ENCODE measurements around the gene IL13. TPM values are rescaled to one million over a fixed set of nuclear protein-coding genes. Genes with fewer than 3 reads are reported as not detected.
A peak's percentile ranks its signal among the peaks of the same experiment; 100 is the strongest.

Gene IL13
- total and polyA plus RNA-seq, 10 of the 15 experiments (the other 5 are each of a cell fraction or from before 2014, with no cell fraction given) = 0.06 to 0.40 (median 0.11) TPM; not detected in 6

GRCh38 chr5:132641241-132641723 lies 16.7 kb upstream of the IL13 start (continued):
- TF ChIP-seq CTCF (IDR thresholded peaks at IDR 0.05 in 2 of 3, conservative IDR thresholded peaks at IDR 0.05 in 1 of 3; ENCODE audit: control insufficient read depth in 2 of 3, extremely low read depth in 1 of 3, insufficient read depth in 1 of 3, low read depth in 3 of 3, low read length in 3 of 3) (no peak), SKIL (IDR thresholded peaks at IDR 0.05; ENCODE audit: low read depth, poor library complexity, severe bottlenecking) (peak; percentile 32), NBN (IDR thresholded peaks at IDR 0.05) (no peak), IKZF1 (conservative IDR thresholded peaks at IDR 0.05) (peak; percentile 79), KAT2A (conservative IDR thresholded peaks at IDR 0.05; ENCODE audit: control insufficient read depth, low read depth, low read length) (no peak), KLF5 (IDR thresholded peaks at IDR 0.05; ENCODE audit: partially characterized antibody) (no peak), EED (IDR thresholded peaks at IDR 0.05; ENCODE audit: low read depth) (peak; percentile 69; the same call in 1 of the 2 replicates), CBX5 (IDR thresholded peaks at IDR 0.05; ENCODE audit: low read depth) (no peak), SMARCA5 (IDR thresholded peaks at IDR 0.05) (no peak), CHD1 (IDR thresholded peaks at IDR 0.05; ENCODE audit: low read depth, low read length) (no peak), ZBED1 (IDR thresholded peaks at IDR 0.05; ENCODE audit: borderline replicate concordance) (peak; percentile 55; the same call in 1 of the 2 replicates), EGR1 (IDR thresholded peaks at IDR 0.05; ENCODE audit: borderline replicate concordance in 1 of 2, low read depth in 2 of 2, low read length in 2 of 2) (peak in 1 of 2 experiments; percentile 68; a peak in 1 of 3 replicates), NR2C2 (IDR thresholded peaks at IDR 0.05; ENCODE audit: borderline replicate concordance, control insufficient read depth, insufficient read length, low read depth) (no peak), ZSCAN29 (IDR thresholded peaks at IDR 0.05) (peak; percentile 89), SREBF1 (IDR thresholded peaks at IDR 0.05; ENCODE audit: low read length) (no peak), TAF1 (IDR thresholded peaks at IDR 0.05; ENCODE audit: borderline replicate concordance, low read depth, low read length) (0 out of 2 replicates have a peak, but pooled peaks have one; percentile 16), GABPA (IDR thresholded peaks at IDR 0.05; ENCODE audit: low read depth) (no peak), TCF7 (IDR thresholded peaks at IDR 0.05; ENCODE audit: borderline replicate concordance) (no peak), EP300 (IDR thresholded peaks at IDR 0.05; ENCODE audit: borderline replicate concordance in 1 of 2, control insufficient read depth in 1 of 2, low read depth in 2 of 2, low read length in 2 of 2) (peak in 1 of 2 experiments; percentile 81; a peak in 2 of 4 replicates), CBFB (IDR thresholded peaks at IDR 0.05; ENCODE audit: low read depth) (peak; percentile 47; the same call in 1 of the 2 replicates), RFX5 (IDR thresholded peaks at IDR 0.05; ENCODE audit: low read depth, low read length) (no peak), E2F4 (IDR thresholded peaks at IDR 0.05; ENCODE audit: low read depth, low read length) (no peak), POLR2AphosphoS2 (IDR thresholded peaks at IDR 0.05; ENCODE audit: low read depth, low read length) (no peak)

All from GM12878 (cell line).